GM21447 (cell line): ENCODE results near the gene LRP2.
"Not testable (repeated sequence)": the region's sequence is repeated elsewhere in the genome, so short reads cannot be mapped to it uniquely, and the experiment has no call there.

ENCODE experiments used
- ATAC-seq: cut with Tn5 transposase; IDR thresholded peaks from one replicate; pipeline ENCODE4 v1.9.1; 2021; ENCODE audit not compliant: unreplicated experiment

LRP2 gene

DNA sequence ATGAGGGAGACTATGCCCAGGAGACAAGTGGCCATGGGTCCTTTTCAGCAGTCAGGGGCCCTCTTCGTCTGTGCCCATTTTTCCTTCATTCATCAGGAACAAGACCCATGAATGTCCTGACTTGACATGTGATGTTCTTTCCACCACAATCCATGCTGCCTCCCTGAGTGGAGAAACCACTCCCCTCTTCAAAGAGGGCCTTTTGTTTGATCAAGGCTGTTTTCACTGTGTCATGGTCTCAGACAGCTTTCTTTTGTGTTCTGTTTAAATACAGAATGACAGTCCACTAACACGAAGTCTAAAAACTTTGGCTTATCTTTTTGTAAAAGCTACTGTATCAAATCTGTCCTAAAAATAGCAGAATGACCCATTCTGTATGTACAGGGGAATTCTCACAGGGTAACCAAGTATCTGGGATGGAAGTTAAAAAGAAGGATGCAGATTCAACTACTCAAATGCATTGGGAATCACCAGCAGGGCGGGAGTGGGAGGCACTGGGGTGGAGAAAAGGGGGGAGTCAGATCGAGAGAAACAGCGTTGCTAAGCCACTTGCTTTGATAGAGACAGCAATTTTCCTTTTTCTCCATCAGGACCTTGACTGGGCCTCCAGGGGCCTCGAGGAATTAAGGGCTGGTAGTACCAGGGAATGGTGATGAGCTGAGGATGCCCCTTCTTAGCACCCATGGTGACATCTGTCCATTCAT lies 13.9 kb downstream of the LRP2 start:
- no peak for ATAC-seq

DNA sequence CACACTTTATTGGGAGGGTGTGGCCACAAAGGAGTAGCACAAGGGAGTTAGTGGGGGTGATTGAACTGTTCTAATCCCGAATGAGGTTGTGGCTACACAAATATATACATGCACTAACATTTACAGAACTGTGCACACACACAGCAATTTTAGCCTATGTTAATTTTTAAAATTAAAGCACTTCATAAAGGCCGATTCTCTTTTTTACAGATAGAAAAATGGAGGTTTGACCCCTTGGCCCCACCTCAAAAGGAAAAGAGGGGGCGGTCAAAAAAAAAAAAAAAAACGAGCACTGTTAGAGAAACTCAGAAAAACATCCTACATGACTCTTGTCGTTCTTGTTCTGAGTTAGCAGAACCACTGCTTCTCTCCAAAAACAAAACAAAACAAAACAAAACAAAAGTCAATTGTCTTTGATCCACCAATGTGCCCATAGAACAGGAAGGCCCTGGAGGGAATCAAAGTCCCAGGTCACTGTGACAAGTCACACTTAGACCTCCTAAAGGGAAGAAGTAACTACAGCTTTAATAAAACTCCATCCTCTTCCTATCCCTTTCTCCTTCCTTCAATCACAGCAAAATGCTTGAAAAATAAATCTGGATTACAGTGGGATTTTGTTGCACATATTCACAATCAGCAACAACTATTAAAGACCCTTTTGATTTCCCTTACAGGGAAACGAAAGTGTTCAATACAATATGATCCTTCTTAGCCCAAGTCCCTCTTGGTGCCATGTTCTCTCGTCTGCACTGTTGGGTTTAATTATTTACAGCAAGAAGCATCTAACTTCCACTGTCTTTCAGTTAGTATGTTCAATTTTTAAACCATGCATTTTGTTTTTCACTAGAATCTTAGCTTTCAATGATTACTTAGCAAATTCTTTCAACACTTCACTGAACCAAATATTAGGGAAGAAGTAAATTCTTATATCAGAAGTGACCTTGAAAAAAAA lies 16.6 kb downstream of the LRP2 start:
- no peak for ATAC-seq

DNA sequence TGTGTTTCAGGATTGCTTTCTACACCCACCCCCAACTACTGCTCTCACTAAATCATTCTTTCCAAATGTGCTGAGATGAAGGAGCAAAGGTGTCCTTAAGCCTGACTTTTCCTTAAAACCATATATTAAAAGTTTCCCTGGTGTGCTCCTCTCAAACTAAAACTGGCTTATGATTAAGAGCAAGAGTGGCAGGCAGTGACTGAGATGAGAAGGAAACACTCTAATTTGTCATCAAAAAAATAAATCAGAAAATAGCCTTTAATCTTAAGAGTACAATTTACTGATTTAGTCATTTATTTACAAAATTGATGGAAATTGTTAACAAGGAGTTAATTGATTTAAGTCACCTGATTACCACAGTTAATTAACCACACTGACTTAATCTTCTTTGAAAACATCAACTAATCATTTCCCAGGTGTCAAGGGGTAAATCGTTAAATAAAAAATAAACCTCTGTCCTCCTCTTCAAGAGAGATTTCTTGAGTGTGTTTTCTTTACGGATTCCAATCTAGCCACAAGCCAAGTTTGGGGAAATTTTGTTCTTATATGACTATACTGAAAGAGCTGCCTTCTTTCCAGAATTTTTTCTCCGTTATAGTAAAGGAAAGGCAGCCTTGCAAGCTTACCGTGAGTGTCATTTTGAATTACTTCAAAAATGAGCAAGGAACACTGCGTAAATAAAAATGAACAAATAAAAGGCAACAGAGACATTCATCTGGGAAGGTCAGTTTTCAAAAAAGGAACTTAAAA lies 17.4 kb downstream of the LRP2 start:
- ATAC-seq, result no peak

DNA sequence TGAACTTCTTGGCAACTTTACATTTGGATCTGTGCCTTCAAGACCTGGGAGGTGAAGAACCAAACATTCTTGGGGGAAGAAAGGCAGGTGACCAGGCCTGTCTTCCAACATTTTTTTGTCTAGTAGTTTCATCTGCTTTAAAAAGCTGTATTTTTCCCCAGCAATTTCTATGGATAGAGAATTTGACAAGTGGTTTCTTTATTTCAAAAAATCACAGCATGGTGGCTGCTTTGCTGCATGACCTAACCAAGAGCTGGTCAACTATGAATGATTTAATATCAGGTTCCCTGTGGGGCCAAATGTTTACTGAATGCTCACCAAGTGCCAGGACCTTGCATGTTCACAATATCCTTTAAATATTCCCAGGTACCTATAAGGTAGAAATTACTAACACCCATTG lies 19.1 kb downstream of the LRP2 start:
- no peak for ATAC-seq

DNA sequence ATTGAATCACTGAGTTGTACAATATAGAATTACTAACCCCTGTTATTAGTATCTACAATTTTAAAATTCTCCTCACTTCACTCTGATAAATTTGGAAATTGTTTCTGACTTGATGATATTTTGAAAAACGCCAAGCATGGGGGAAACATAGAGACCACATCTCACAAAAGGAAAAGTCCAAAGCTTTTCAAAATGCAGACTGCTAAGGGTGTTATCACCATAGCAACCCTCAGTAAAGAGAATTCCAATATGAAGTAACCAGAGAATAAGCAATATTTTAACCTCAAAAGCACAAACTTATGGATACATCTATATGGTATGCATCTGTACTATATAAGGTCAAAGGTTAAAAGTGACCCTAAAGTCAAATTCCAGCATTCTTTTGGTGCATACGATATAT lies 22.7 kb downstream of the LRP2 start:
- ATAC-seq, result no peak

DNA sequence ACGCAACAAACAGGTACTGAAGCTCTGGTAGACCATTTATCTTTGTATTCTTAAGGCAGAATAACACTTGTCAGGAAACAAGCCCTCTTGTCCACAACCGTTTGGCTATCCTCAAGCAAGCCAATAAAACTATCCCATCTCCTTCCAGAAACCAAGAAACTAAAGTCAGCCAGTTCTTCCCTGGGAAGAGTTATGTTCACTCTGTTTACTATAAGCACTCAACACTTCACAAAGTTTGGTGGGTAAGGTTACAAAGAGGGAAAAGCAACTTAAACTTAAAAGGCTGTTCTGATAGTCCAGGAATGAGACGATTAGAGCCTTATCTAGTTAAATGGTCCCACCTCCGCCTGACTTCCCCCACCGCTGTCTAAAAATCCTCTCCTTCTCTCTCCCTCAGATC lies 25.6 kb downstream of the LRP2 start:
- no peak for ATAC-seq

DNA sequence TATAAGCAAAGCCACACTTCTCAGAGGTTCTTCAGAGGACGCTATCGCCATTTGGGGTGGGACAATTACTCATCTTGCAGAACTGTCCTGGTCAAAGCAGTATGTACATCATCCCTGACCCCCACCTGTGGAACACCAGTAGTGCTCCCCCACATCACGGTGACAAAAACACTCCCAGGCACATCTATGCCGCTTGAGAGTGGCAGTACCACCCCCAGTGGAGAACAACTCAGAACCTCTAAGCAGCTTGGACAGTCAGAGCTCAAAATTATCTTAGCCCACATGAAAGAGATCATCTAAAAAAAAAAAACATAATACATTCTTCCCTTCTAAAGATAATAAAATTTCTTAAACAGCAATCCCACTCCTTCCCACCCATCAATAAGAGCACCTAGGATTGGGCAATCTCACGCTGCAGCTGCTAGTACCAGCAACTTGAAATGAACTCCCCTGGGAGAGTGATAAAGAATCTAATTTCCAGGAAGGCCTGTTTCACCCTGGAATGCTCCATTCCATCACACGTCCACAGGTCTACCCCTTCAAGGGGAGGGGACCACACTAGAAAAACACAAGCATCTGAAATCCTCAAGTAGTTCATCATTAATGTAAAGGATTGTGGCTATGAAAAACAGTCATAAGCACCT lies 31.7 kb downstream of the LRP2 start:
- ATAC-seq, result no peak

DNA sequence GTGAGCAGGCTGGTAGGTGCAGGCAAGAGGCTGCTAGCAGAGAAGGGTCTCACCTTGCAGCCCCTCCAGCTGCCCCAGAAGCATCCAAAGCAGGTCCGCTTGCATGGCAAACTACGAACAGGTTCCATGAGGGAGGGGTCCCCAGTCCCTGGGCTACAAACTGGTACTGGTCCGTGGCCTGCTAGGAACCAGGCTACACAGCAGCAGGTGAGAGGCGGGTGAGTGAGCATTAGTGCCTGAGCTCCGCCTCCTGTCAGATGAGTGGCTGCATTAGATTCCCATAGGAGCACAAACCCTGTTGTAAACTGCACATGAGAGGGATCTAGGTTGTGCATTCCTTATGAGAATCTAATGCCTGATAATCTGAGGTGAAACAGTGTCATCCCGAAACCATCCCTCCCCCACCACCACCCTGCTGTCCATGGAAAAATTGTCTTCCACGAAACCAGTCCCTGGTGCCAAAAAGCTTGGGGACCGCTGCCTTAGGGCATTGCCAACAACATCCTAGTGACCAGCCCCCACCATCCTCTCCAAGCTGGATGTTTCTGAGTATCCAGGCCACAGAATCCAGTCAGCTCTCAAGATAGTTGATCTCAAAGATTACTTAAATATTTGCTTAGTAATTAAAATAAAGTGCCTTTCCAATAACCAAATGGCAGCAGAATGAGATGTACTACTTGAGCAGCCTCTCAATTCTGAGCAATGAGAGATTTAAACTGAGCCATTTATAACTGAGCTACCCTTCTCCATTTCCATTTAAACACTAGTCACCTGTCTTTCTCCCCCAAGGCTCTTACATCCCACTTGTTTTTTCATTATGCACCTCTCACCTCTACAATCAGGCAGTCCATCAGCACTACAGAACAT lies 32.4 kb downstream of the LRP2 start:
- no peak for ATAC-seq

DNA sequence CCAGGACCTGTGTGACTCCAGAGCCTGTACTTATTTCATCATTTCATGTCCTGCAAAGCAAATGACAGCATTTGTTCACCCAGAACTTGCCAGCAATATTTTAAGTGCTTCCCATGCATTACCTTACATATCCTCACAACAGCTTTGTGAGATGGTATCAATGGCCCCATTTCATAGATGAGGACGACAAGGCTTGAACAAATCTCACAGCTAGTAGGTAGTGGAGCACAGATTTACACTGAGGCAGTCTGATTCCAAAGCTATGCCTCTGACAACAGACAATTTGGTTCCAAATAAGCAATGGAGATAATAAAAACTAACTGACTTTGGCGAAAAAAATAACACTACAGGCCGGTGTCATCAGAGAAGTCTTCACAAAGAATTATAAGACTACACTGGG lies 33.5 kb downstream of the LRP2 start:
- no peak for ATAC-seq

DNA sequence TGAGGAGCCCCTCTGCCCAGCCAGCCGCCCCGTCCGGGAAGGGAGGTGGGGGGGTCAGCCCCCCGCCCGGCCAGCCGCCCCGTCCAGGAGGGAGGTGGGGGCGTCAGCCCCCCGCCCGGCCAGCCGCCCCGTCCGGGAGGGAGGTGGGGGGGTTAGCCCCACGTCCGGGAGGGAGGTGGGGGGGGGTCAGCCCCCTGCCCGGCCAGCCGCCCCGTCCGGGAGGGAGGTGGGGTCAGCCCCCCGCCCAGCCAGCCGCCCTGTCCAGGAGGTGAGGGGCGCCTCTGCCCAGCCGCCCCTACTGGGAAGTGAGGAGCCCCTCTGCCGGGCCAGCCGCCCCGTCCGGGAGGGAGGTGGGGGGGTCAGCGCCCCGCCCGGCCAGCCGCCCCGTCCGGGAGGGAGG lies 34.5 kb downstream of the LRP2 start:
- not testable (repeated sequence) for ATAC-seq

DNA sequence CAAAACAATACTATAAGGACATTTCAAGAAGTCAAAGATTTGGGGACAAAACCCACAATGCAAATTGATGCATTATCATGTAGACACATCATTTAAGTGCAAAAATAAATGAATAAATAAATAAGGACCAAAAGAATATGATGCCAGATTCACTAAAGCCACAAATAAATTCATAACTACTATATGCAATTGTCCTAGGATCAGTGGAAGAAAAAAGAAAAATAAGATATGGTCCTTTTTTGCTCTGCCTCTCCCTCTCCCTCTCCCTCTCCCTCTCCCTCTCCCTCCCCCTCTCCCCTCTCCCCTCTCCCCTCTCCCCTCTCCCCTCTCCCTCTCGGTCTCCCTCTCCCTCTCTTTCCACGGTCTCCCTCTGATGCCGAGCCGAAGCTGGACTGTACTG lies 36.4 kb downstream of the LRP2 start:
- not testable (repeated sequence) for ATAC-seq

DNA sequence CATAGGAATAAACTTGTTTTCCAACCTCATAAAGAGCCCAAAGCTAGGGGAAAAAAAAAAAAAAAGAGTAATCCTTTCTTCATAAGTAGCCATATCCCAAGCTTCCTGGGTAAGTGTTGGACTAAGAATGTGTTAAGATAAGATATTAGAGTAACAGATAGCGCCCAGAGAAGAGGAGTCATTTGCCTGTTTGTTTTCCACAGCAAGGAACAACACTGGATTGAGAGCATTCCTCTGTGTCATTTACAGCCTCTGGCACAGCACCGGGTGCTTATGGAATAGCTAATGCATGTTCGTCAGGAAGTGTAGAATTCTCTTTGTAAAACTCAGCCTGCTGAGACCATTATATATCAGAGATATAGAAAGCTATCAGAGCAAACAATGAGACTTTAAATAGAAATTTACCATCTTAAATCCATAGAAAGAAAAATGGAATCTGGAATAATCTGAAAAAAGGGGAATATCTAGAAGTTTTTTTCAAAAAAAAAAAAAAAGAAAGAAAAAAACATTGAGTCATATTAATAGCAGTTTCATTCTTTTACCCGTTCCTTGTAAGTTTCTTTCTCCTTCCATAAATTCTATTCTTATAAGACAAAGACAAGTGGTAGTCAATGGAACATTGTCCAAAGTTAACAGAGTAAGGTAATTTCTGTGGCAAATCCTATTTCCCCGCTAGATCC lies 37.6 kb downstream of the LRP2 start:
- no peak for ATAC-seq

DNA sequence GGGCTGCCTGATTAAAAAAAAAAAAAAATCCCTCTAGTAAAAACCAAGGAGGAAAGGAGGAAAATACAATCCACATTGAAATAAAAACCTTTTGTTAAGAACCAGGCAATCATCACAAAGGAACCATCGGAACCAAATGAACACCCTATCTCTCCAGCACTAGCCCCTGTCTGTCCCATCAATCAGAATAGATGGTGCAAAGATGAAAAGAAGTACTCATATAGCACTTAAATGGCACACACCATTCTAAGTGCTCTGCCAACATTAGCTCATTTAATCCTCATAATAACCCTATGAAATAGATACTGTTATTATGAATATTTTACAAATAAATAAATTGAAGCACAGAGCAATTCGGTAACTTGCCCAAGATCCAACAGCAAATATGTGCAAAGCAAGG lies 38.5 kb downstream of the LRP2 start:
- no peak for ATAC-seq

DNA sequence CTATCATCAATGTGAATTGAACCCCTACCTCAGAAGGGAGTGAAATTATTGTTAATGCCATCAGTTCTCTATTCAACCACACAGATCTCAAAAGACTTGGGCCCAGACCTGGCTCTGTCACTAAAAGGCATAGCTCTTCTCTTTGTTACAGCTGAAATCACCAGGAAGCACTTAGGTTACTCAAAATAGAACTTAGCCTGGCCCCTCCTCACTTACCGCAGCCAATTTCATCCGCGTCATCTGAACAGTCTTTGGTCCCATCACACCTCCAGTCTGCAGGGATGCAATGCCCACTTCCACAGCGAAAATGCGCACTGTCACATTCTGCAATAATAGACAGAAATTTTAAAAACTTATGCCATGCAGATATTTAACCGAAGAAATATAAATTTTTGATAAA lies 41.8 kb downstream of the LRP2 start:
- no peak for ATAC-seq

DNA sequence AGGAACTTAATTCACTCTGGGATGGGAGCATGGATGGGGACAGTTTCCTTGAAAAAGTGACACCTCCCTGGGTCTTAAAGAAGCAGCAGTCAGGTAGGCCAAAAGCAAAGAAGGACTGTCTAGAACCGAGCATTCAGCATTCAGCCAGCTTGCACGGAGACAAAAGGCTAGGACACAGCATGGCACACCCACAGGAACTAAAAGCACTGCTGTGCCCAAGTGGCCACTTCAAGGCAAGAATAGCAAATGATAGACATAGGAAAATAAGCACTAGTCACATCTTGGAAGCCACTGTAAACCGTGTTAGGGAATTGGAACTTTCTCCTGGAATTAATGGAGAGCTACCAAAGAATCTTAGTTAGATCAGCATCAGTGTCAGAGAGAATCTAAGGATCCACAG lies 47.0 kb downstream of the LRP2 start:
- no peak for ATAC-seq

DNA sequence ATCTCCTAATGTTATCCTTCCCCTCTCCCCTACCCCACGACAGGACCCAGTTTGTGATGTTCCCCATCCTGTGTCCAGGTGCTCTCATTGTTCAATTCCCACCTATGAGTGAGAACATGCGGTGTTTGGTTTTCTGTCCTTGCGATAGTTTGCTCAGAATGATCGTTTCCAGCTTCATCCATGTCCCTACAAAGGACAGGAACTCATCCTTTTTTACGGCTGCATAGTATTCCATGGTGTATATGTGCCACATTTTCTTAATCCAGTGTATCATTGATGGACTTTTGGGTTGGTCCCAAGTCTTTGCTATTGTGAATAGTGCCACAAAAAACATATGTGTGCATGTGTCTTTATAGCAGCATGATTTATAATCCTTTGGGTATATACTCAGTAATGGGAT lies 54.0 kb downstream of the LRP2 start:
- ATAC-seq, result not testable (repeated sequence)

DNA sequence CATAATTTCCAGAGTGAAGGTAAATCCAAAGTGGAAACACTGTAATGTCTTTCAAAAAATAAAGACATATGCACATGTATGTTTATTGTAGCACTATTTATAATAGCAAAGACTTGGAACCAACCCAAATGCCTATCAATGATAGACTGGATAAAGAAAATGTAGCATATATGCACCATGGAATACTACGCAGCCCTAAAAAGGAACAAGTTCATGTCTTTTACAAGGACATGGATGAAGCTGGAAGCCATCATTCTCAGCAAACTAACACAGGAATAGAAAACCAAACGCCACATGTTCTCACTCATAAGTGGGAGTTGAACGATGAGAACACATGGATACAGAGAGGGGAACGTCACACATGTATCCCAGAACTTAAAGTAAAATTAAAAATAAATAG lies 57.6 kb downstream of the LRP2 start:
- ATAC-seq, result not testable (repeated sequence)

DNA sequence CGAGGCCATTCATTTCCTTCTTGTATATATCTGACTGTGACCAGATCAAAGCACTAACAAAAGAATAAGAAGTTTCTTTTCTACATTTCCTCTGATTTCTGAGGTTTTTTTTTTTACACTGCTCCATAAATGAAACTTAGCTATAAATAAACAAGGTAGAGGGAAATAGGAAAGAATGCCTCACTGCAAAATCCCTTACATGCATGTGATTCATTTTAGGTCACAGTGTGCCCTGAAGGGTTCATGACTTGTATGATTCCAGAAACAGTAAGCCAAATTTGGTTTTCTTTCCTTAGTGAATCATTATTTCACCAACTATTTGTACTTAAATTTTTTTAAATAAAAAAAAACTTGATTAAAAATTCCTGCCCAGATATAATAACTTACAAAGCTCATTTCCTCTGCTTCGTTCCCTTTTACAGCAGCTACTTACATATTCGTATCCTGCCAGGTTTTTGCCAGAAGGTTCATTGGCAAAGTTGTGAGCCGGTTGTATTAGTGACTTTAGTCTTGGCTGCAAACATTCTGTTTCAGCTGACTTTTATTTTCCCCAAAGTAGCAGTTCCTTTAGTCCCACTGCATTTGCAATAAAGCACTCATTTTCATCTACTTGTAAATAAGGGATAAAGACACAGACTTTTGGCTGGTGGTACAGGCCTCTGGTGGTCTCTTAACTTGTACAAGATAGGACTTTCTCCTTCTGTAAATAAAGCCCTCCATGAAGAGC lies 58.6 kb downstream of the LRP2 start:
- no peak for ATAC-seq

DNA sequence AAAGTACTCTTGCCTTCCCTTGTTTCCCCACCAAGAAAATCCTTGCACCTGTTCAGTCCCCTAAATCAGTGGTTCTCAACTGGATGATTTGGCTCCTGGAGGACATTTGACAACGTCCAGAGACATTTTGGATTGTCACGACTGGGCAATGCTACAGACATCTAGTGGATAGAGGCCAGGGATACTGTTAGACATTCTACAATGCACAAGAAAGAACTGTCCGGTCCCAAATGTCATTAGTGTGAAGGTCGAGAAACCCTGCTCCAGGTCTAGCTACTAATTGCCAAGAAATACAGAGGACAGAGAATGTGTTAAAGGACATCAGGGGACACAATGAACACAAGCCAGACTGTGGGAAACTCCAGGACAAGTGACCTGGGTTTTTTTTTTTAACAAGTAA lies 60.0 kb downstream of the LRP2 start:
- ATAC-seq, result no peak
